Hepatocyte (in vitro differentiated cells): ENCODE measurements around the gene GID4. TPM values are rescaled to one million over a fixed set of nuclear protein-coding genes. Genes with fewer than 3 reads are reported as not detected.

ENCODE experiments used
- DNase-seq: peaks from one replicate; pipeline ENCODE4 v3.0.0-alpha.2; 2016; ENCODE audit warnings: low spot score
- H2AFZ ChIP-seq: fragments of 200-600 bp; sonication (generic); 2 replicates; pipeline ENCODE4 v1.6.0; 2016; ENCODE audit warnings: antibody characterized with exemption, mild to moderate bottlenecking
- H3K27ac ChIP-seq: fragments of 200-600 bp; sonication (generic); 2 replicates; pipeline ENCODE4 v1.5.1; 2016; ENCODE audit warnings: mild to moderate bottlenecking
- H3K27me3 ChIP-seq: fragments of 200-600 bp; sonication (generic); 2 replicates; pipeline ENCODE4 v1.6.1; 2016
- H3K36me3 ChIP-seq: fragments of 200-600 bp; sonication (generic); replicated peaks from 2 replicates; pipeline ENCODE4 v1.5.1; 2016; ENCODE audit warnings: low read depth; ENCODE audit not compliant: insufficient read depth
- H3K4me1 ChIP-seq: fragments of 200-600 bp; sonication (generic); 2 replicates; pipeline ENCODE4 v1.5.1; 2016; ENCODE audit warnings: mild to moderate bottlenecking, moderate library complexity; ENCODE audit not compliant: insufficient read depth
- H3K4me2 ChIP-seq: fragments of 200-600 bp; sonication (generic); 2 replicates; pipeline ENCODE4 v1.6.0; 2016
- H3K4me3 ChIP-seq: fragments of 200-600 bp; sonication (generic); 2 replicates; pipeline ENCODE4 v1.5.1; 2016; ENCODE audit warnings: mild to moderate bottlenecking
- H3K79me2 ChIP-seq: fragments of 200-600 bp; sonication (generic); 2 replicates; pipeline ENCODE4 v1.6.0; 2017; ENCODE audit warnings: mild to moderate bottlenecking
- H3K9me2 ChIP-seq: fragments of 200-600 bp; sonication (generic); replicated peaks from 2 replicates; pipeline ENCODE4 v1.6.0; 2017; ENCODE audit warnings: mild to moderate bottlenecking; ENCODE audit not compliant: insufficient read depth
- H3K9me3 ChIP-seq: fragments of 200-600 bp; sonication (generic); 2 replicates; pipeline ENCODE4 v1.5.1; 2016; ENCODE audit warnings: low read depth, mild to moderate bottlenecking
- H4K20me1 ChIP-seq: fragments of 200-600 bp; sonication (generic); 2 replicates; pipeline ENCODE4 v1.6.0; 2016; ENCODE audit warnings: mild to moderate bottlenecking; ENCODE audit not compliant: insufficient read depth, poor library complexity, severe bottlenecking
- CTCF ChIP-seq: fragments of 200-600 bp; sonication (generic); IDR thresholded peaks from 2 replicates; pipeline ENCODE4 v1.5.1; 2016; ENCODE audit warnings: antibody characterized with exemption, mild to moderate bottlenecking; ENCODE audit not compliant: poor library complexity
- EZH2 ChIP-seq: fragments of 200-600 bp; sonication (generic); IDR thresholded peaks from 2 replicates; pipeline ENCODE4 v1.6.1; 2016; ENCODE audit warnings: antibody characterized with exemption, mild to moderate bottlenecking, borderline replicate concordance
- EZH2phosphoT487 ChIP-seq: fragments of 200-600 bp; sonication (generic); IDR thresholded peaks from one replicate; pipeline ENCODE4 v1.6.1; 2018; ENCODE audit warnings: antibody characterized with exemption, mild to moderate bottlenecking, low read depth, moderate library complexity; ENCODE audit not compliant: unreplicated experiment, severe bottlenecking
- WGBS: methylation state at CpG from one replicate; pipeline ENCODE4 v1.1.6; 2016; ENCODE audit warnings: low lambda C conversion rate; ENCODE audit errors: missing lambda C conversion rate; 5-methylcytosine and 5-hydroxymethylcytosine counted together
- polyA plus RNA-seq: library from polyadenylated mRNA; unstranded; fragments of >200 nt; fragmentation: Nextera tagmentation; extraction: Ambion mirVana; gene quantifications from 2 replicates; pipeline ENCODE4 v1.2.1, GENCODE V29; 2016
- total RNA-seq: library from RNA; depleted of rRNA; stranded (reverse); fragments of >200 nt; gene quantifications from 2 replicates; pipeline ENCODE4 v1.2.3, GENCODE V29; 2014

GID4 gene
- total and polyA plus RNA-seq, 2 experiments from 2014 or later: 6.7 to 8.2 TPM

GRCh38 chr17:18038149-18038850 lies 908 bp upstream of the GID4 start:
- no peaks in the 10 kb centered on the region for H3K9me3 ChIP-seq
- no peak for DNase-seq
- H3K27me3 ChIP-seq: no peaks in the 10 kb centered on the region
- peak overlapping the region; percentile 88 for H2AFZ ChIP-seq
- no peaks in the 10 kb centered on the region for H4K20me1 ChIP-seq
- TF ChIP-seq EZH2phosphoT487 (no peak), EZH2 (no peak), CTCF (no peak)
- H3K4me3 ChIP-seq: peak overlapping the region; percentile 67
- peaks cover 9% of the 10 kb centered on the region for H3K4me1 ChIP-seq
- peak overlapping the region; percentile 87 for H3K4me2 ChIP-seq
- 7% methylated on average over 13 of the region's 13 CpGs for WGBS
- no peaks in the 10 kb centered on the region for H3K36me3 ChIP-seq
- no peaks in the 10 kb centered on the region for H3K9me2 ChIP-seq
- H3K79me2 ChIP-seq: peaks cover 72% of the 10 kb centered on the region
- peak overlapping the region; percentile 75 for H3K27ac ChIP-seq

GRCh38 chr17:18039535-18040260 lies 490 bp downstream of the GID4 start:
- H2AFZ ChIP-seq: peak overlapping the region; percentile 67
- H3K4me3 ChIP-seq: peak overlapping the region; percentile 94
- no peaks in the 10 kb centered on the region for H3K27me3 ChIP-seq
- no peaks in the 10 kb centered on the region for H4K20me1 ChIP-seq
- peaks cover 9% of the 10 kb centered on the region for H3K4me1 ChIP-seq
- WGBS: 2% methylated on average over 55 of the region's 81 CpGs
- TF ChIP-seq EZH2phosphoT487: no peak
- TF ChIP-seq EZH2: no peak
- no peak for TF ChIP-seq CTCF
- H3K27ac ChIP-seq: peak overlapping the region; percentile 84
- no peaks in the 10 kb centered on the region for H3K36me3 ChIP-seq
- H3K9me3 ChIP-seq: no peaks in the 10 kb centered on the region
- peak; percentile 65 for DNase-seq
- H3K79me2 ChIP-seq: peaks cover 63% of the 10 kb centered on the region
- peak overlapping the region; percentile 98 for H3K4me2 ChIP-seq
- no peaks in the 10 kb centered on the region for H3K9me2 ChIP-seq

GRCh38 chr17:18040261-18040858 lies 1.2 kb downstream of the GID4 start:
- no peak for DNase-seq
- no peaks in the 10 kb centered on the region for H3K9me2 ChIP-seq
- H3K4me2 ChIP-seq: peak overlapping the region; percentile 98
- H3K36me3 ChIP-seq: no peaks in the 10 kb centered on the region
- peaks cover 63% of the 10 kb centered on the region for H3K79me2 ChIP-seq
- no peaks in the 10 kb centered on the region for H3K27me3 ChIP-seq
- H3K27ac ChIP-seq: peak overlapping the region; percentile 84
- peaks cover 9% of the 10 kb centered on the region for H3K4me1 ChIP-seq
- no peaks in the 10 kb centered on the region for H3K9me3 ChIP-seq
- no peak for TF ChIP-seq EZH2phosphoT487
- TF ChIP-seq CTCF: no peak
- no peak for TF ChIP-seq EZH2
- peak overlapping the region; percentile 94 for H3K4me3 ChIP-seq
- WGBS: 42% methylated on average over 5 of the region's 6 CpGs
- no peaks in the 10 kb centered on the region for H4K20me1 ChIP-seq
- H2AFZ ChIP-seq: peak overlapping the region; percentile 67
